ENCODE data around the gene TRDN. TPM values are rescaled to one million over a fixed set of nuclear protein-coding genes. Genes with fewer than 3 reads are reported as not detected.
"Not testable (repeated sequence)": the region's sequence is repeated elsewhere in the genome, so short reads cannot be mapped to it uniquely, and the experiment has no call there.

TRDN gene
- total and polyA plus RNA-seq, 9 donors = under 0.01 to 7.8 (median 1.3) TPM; not detected in 1

DNA sequence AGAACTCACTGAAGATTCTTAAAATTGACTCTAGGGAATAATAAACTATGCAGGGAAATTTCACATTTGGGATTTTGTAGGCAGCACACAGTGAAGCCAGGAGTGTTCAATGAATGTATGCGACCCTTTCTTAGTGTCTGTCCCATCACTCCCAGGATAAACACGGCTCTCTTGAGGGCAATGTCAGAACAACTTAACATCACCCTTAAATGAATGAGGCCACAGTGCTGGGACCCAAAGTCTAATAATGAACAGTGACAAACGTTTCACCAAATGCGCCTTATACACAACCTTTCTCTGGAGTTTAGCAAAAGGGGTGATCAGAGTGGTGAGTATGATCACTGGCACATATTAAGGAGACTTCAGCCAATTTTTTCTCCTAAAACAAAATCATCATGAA, 403.4 kb downstream of the TRDN start:
- H3K36me3 ChIP-seq = no peaks in the 10 kb centered on the region
- no peak for DNase-seq
- WGBS, 3 donors = 68 to 78% (median 73%) methylated on average over 4 of the region's 4 CpGs
- H3K9me3 ChIP-seq = no peaks in the 10 kb centered on the region
- intact Hi-C loops (cut with DNase I) = no loop called here
- no peaks in the 10 kb centered on the region for H3K4me1 ChIP-seq (ENCODE audit: insufficient read depth)
- H3K27me3 ChIP-seq = no peaks in the 10 kb centered on the region
- no peak overlapping the region for H3K4me3 ChIP-seq
- TF ChIP-seq EP300 (IDR thresholded peaks at IDR 0.05) = no peak
- TF ChIP-seq, protein P1, sequence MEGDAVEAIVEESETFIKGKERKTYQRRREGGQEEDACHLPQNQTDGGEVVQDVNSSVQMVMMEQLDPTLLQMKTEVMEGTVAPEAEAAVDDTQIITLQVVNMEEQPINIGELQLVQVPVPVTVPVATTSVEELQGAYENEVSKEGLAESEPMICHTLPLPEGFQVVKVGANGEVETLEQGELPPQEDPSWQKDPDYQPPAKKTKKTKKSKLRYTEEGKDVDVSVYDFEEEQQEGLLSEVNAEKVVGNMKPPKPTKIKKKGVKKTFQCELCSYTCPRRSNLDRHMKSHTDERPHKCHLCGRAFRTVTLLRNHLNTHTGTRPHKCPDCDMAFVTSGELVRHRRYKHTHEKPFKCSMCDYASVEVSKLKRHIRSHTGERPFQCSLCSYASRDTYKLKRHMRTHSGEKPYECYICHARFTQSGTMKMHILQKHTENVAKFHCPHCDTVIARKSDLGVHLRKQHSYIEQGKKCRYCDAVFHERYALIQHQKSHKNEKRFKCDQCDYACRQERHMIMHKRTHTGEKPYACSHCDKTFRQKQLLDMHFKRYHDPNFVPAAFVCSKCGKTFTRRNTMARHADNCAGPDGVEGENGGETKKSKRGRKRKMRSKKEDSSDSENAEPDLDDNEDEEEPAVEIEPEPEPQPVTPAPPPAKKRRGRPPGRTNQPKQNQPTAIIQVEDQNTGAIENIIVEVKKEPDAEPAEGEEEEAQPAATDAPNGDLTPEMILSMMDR (IDR thresholded peaks at IDR 0.05) = no peak
- no peak for TF ChIP-seq POLR2A (IDR thresholded peaks at IDR 0.05)
- no peak overlapping the region for H3K27ac ChIP-seq

DNA sequence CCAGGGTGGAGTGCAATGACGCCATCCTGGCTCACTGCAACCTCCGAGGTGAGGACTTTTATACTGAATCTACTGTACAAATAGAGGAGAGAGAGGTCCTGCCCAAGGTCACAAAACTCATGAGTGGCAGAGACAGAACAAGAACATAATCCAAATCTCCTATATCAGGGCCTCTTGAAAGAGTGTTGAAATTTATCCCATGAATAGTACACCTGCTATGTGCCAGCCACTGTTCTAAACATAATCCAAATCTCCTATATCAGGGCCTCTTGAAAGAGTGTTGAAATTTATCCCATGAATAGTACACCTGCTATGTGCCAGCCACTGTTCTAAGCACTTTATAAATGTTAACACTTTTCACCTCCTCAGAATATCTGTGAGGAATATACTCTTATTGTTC, 409.0 kb downstream of the TRDN start:
- WGBS, 3 donors = 31 to 58% (median 45%) methylated on average over 2 of the region's 2 CpGs

DNA sequence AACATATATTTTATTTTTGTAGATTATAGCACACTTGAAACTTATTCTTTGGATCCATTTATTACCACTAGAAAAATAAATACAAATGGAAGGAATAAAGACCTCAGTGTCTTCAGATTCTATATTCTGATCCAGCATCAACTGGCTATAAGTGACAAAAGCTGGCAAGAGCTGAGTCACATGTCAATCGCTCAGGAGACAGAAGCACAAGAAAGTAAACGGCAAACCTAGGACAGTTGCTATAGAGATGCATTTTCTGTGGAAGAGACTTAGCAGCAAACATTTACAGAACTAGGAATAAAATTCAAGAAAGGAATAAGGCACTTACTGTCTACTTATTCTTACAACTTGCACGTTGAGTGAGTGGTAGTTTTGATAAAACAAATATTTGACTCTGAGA, 410.4 kb downstream of the TRDN start:
- intact Hi-C loops (cut with DNase I) = no loop called here
- DNase-seq = no peak
- WGBS, 3 donors = 75 to 78% (median 76%) methylated on average over 3 of the region's 3 CpGs
- no peaks in the 10 kb centered on the region for H3K4me1 ChIP-seq (ENCODE audit: insufficient read depth)
- H3K27me3 ChIP-seq = no peaks in the 10 kb centered on the region
- no peaks in the 10 kb centered on the region for H3K9me3 ChIP-seq
- no peaks in the 10 kb centered on the region for H3K36me3 ChIP-seq
- no peak overlapping the region for H3K4me3 ChIP-seq
- no peak overlapping the region for H3K27ac ChIP-seq
- TF ChIP-seq POLR2A (IDR thresholded peaks at IDR 0.05) (no peak), EP300 (IDR thresholded peaks at IDR 0.05) (no peak)
- TF ChIP-seq, protein P1 (IDR thresholded peaks at IDR 0.05) = no peak

More for the DNA sequence above, 409.0 kb downstream of the TRDN start:
- H3K27ac ChIP-seq; DNase-seq; H3K27me3 ChIP-seq; H3K9me3 ChIP-seq; intact Hi-C loops (cut with DNase I); H3K4me3 ChIP-seq; H3K4me1 ChIP-seq (ENCODE audit: insufficient read depth); H3K36me3 ChIP-seq: not testable (repeated sequence)

DNA sequence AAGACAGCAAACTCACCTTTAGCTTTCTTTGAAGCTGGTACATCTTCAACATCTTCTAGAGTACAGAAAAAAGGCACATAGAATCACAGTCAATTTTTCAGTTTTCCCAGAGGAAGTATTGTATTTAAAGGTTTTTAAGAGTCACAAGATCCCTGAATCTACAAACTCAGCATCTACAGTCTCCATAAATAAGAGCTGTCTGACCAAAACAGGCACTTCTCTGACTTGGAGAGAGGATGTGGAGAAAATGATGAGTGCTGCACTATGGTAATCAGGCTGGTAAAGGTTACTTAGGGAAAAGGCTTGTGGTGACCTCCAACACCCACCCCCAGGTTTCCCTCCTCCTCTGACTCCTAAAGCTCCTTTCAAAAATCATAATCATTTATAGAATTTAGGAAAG, 412.7 kb downstream of the TRDN start:
- no peaks in the 10 kb centered on the region for H3K36me3 ChIP-seq
- TF ChIP-seq EP300 (IDR thresholded peaks at IDR 0.05) (no peak), POLR2A (IDR thresholded peaks at IDR 0.05) (no peak)
- TF ChIP-seq, protein P1 (IDR thresholded peaks at IDR 0.05) = no peak
- H3K27me3 ChIP-seq = no peaks in the 10 kb centered on the region
- intact Hi-C loops (cut with DNase I) = no loop called here
- H3K4me3 ChIP-seq = no peak overlapping the region
- DNase-seq = no peak
- no peak overlapping the region for H3K27ac ChIP-seq
- H3K9me3 ChIP-seq = no peaks in the 10 kb centered on the region
- H3K4me1 ChIP-seq (ENCODE audit: insufficient read depth) = no peaks in the 10 kb centered on the region

DNA sequence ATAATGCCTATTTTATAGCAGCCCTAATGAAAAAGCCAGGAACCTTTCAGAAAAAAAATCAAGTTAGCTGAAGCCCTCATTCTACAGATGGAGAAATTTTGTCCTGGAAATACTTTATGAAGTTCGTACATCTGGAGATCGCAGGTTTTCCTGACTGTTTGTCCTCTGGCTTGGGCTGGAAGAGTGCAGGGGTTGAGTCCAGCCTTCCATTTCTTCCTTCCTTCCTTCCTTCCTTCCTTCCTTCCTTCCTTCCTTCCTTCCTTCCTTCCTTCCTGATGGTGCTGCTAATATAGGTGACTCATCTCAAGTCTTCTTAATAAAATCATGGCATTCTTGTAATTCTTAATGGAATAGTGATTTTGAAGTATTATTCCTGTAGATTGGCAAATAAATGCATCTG, 413.3 kb downstream of the TRDN start:
- no peak overlapping the region for H3K27ac ChIP-seq
- intact Hi-C loops (cut with DNase I) = no loop called here
- H3K27me3 ChIP-seq = no peaks in the 10 kb centered on the region
- no peaks in the 10 kb centered on the region for H3K4me1 ChIP-seq (ENCODE audit: insufficient read depth)
- TF ChIP-seq POLR2A (IDR thresholded peaks at IDR 0.05) (no peak), EP300 (IDR thresholded peaks at IDR 0.05) (no peak)
- TF ChIP-seq, protein P1 (IDR thresholded peaks at IDR 0.05) = no peak
- H3K4me3 ChIP-seq = no peak overlapping the region
- H3K9me3 ChIP-seq = no peaks in the 10 kb centered on the region
- H3K36me3 ChIP-seq = no peaks in the 10 kb centered on the region
- WGBS, 3 donors = 86 to 98% (median 93%) methylated on average over 2 of the region's 2 CpGs
- DNase-seq = no peak

Data from ovary (tissue), 9 donors.